Cardiac atrium fibroblast (primary cell): Measurements from ENCODE around the gene CHRNA9. TPM values are rescaled to one million over a fixed set of nuclear protein-coding genes. Genes with fewer than 3 reads are reported as not detected.

ENCODE experiments used
- total RNA-seq: library from RNA; depleted of rRNA; stranded (reverse); fragments of >200 nt; gene quantifications from 2 replicates; pipeline ENCODE4 v1.2.3, GENCODE V29; 2015

The CHRNA9 gene, protein sequence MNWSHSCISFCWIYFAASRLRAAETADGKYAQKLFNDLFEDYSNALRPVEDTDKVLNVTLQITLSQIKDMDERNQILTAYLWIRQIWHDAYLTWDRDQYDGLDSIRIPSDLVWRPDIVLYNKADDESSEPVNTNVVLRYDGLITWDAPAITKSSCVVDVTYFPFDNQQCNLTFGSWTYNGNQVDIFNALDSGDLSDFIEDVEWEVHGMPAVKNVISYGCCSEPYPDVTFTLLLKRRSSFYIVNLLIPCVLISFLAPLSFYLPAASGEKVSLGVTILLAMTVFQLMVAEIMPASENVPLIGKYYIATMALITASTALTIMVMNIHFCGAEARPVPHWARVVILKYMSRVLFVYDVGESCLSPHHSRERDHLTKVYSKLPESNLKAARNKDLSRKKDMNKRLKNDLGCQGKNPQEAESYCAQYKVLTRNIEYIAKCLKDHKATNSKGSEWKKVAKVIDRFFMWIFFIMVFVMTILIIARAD
- total RNA-seq: not detected in 2 replicates

GRCh38 chr4:40334591-40335524 is at the start of gene CHRNA9:
CHRNA9 (plus strand) TSS chr4:40335333; CDS start chr4:40335468, 135 bp downstream.

Other genes with a start within 250 kb of the CHRNA9 start
- not detected in 2 replicates for gene RHOH, start 138.3 kb upstream of the CHRNA9 start, total RNA-seq